Chondrocyte (in vitro differentiated cells): ENCODE results near the gene NCF4. TPM values are rescaled to one million over a fixed set of nuclear protein-coding genes. Genes with fewer than 3 reads are reported as not detected.

Experiments used
- DNase-seq: peaks from one replicate; pipeline ENCODE4 v3.0.0; 2021; ENCODE audit warnings: mixed read lengths, low spot score
- H3K27ac Mint-ChIP-seq: one replicate; pipeline ENCODE4 v1.8.0; 2021; ENCODE audit warnings: mild to moderate bottlenecking, moderate library complexity, mixed read lengths; ENCODE audit not compliant: unreplicated experiment
- H3K27me3 Mint-ChIP-seq: 2 replicates; pipeline ENCODE4 v1.8.0; 2021; ENCODE audit warnings: low read depth, mixed read lengths
- H3K36me3 Mint-ChIP-seq: 2 replicates; pipeline ENCODE4 v1.8.0; 2021; ENCODE audit warnings: low read depth, mixed read lengths
- H3K4me1 Mint-ChIP-seq: 2 replicates; pipeline ENCODE4 v1.8.0; 2021; ENCODE audit warnings: low read depth, mild to moderate bottlenecking, mixed read lengths
- H3K4me3 Mint-ChIP-seq: one replicate; pipeline ENCODE4 v1.8.0; 2021; ENCODE audit warnings: mild to moderate bottlenecking, moderate library complexity, mixed read lengths; ENCODE audit not compliant: unreplicated experiment
- H3K9me3 Mint-ChIP-seq: 2 replicates; pipeline ENCODE4 v1.8.0; 2021; ENCODE audit warnings: low read depth, mixed read lengths
- total RNA-seq: library from RNA; stranded (reverse); gene quantifications from 3 replicates; pipeline ENCODE4 v1.2.1, GENCODE V29; 2021
- TF ChIP-seq, protein P1 (sequence below): fragments of 200-600 bp; sonication (generic); IDR thresholded peaks from 2 replicates; pipeline ENCODE4 v1.5.0; 2021; ENCODE audit warnings: antibody characterized with exemption, mild to moderate bottlenecking, moderate library complexity

The NCF4 gene
- total RNA-seq, 1 donor from 2014 or later = not detected

DNA sequence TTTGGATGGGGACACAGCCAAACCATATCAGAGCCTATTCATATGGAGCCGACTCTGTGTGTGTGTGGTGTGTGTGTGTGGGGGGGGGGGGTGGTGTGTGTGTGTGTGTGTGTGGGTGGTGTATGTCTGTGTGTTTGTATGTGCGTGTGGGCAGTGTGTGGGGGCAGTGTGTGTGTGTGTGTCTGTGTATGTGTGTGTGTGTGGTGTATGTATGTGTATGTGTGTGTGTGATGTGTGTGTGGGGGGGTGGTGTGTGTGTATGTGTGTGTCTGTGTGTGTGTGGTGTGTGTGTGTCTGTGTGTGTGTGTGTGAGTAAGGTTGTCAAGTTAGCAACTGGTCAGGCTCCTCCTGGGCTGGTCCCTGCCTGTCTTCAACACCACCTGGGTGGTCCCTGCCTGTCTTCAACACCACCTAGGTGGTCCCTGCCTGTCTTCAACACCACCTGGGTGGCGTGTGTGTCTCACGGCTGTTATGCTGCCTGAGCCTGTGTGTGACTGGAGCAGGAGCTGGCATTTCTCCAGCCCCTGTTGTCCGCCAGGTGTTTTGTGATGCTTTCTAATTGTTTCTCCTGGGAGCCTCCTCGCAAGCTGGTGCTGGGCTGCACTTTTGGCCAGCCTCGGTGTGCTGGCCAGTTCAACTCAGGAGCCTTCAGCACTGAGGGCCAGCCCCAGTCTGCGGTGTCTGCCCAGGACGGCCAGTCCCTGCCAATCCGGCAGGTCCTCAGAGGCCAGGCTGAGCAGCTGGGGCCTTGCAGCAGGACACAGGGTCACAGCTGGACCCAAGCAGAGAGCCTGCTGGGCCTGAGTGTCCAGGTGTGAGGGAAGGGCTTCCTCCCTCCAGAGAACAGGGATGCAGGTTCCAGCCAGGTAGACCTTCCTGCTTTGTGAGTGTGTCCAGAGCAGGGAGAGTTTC lies 22.4 kb upstream of the NCF4 start:
- no peak overlapping the region for H3K27ac Mint-ChIP-seq
- peaks cover under 1% of the 10 kb centered on the region for H3K36me3 Mint-ChIP-seq
- TF ChIP-seq, protein P1, sequence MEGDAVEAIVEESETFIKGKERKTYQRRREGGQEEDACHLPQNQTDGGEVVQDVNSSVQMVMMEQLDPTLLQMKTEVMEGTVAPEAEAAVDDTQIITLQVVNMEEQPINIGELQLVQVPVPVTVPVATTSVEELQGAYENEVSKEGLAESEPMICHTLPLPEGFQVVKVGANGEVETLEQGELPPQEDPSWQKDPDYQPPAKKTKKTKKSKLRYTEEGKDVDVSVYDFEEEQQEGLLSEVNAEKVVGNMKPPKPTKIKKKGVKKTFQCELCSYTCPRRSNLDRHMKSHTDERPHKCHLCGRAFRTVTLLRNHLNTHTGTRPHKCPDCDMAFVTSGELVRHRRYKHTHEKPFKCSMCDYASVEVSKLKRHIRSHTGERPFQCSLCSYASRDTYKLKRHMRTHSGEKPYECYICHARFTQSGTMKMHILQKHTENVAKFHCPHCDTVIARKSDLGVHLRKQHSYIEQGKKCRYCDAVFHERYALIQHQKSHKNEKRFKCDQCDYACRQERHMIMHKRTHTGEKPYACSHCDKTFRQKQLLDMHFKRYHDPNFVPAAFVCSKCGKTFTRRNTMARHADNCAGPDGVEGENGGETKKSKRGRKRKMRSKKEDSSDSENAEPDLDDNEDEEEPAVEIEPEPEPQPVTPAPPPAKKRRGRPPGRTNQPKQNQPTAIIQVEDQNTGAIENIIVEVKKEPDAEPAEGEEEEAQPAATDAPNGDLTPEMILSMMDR = no peak
- no peak for DNase-seq
- H3K4me1 Mint-ChIP-seq = no peaks in the 10 kb centered on the region
- H3K9me3 Mint-ChIP-seq = no peaks in the 10 kb centered on the region
- H3K4me3 Mint-ChIP-seq = no peak overlapping the region
- H3K27me3 Mint-ChIP-seq = peaks cover 52% of the 10 kb centered on the region

GRCh38 chr22:36839356-36840073 lies 21.3 kb upstream of the NCF4 start:
- no peak overlapping the region for H3K4me3 Mint-ChIP-seq
- H3K27me3 Mint-ChIP-seq = peaks cover 55% of the 10 kb centered on the region
- no peaks in the 10 kb centered on the region for H3K36me3 Mint-ChIP-seq
- no peaks in the 10 kb centered on the region for H3K4me1 Mint-ChIP-seq
- H3K9me3 Mint-ChIP-seq = no peaks in the 10 kb centered on the region
- H3K27ac Mint-ChIP-seq = no peak overlapping the region
- no peak for DNase-seq
- TF ChIP-seq, protein P1 = no peak

DNA sequence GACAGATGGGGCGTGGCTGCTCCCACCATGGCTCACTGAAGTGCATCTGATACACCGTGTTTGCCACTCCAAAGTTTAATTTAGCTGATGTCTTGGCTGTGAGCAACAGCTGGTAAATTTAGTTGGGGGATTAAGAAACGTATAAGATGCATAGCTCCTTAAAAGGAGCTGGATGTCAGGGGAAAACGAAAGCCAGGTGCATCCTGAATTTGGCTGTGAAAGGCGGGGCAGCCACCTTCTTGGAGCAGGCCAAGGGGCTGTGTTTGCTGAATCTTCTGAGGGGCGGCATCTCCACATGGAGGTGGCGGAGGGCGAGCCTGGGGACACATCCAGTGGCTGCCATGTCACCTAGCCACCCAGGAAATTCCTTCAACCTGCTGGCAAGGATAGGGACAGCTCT lies 20.7 kb upstream of the NCF4 start:
- Mint-ChIP-seq H3K4me1 (no peaks in the 10 kb centered on the region), H3K4me3 (no peak overlapping the region), H3K9me3 (no peaks in the 10 kb centered on the region), H3K27me3 (peaks cover 61% of the 10 kb centered on the region), H3K27ac (no peak overlapping the region), H3K36me3 (no peaks in the 10 kb centered on the region)
- no peak for DNase-seq
- TF ChIP-seq, protein P1 = no peak

DNA sequence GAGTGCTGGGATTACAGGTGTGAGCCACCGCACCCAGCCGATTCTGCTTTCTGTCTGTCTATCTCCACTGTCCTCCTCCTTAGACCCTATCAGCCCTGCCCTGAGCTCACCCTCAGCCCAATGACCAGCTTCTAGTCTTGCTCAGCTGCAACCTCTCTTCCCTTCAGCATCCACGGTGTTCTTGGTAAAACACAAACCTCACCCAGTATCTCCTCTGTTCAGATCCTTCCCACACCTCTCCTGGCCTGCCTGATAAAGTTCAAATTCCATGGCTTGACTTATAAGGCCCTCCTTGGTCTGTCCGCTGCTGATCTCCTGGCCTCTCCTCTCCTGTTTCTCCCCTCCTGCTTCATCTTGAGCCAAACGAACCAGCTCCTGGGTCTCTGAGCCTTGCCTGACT lies 14.5 kb upstream of the NCF4 start:
- Mint-ChIP-seq H3K4me1 (no peaks in the 10 kb centered on the region), H3K27me3 (peaks cover 80% of the 10 kb centered on the region), H3K9me3 (no peaks in the 10 kb centered on the region), H3K36me3 (no peaks in the 10 kb centered on the region), H3K4me3 (no peak overlapping the region), H3K27ac (no peak overlapping the region)
- no peak for DNase-seq
- TF ChIP-seq, protein P1 = no peak

DNA sequence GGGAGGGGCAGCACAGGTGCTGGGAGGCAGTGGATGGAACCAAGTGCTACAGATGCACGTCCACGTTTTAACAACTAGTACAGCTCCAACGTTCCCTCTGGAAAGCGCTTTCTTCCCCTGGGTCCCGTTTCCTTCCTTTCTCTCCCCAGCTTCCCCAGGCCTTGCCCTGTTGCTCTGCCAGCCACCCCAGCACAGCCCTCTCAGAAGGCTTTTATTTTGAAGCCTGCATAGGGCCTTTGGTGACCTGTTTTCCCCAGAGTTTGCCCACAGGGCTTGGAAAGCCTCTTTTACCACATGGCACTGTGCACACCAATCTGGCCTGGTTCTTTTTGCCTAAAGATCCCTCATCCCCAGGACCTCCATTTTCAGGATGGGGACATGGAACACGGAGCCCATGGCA lies 13.9 kb upstream of the NCF4 start:
- Mint-ChIP-seq H3K36me3 (no peaks in the 10 kb centered on the region), H3K4me1 (no peaks in the 10 kb centered on the region), H3K27me3 (peaks cover 74% of the 10 kb centered on the region), H3K9me3 (no peaks in the 10 kb centered on the region), H3K27ac (no peak overlapping the region), H3K4me3 (no peak overlapping the region)
- DNase-seq = no peak
- TF ChIP-seq, protein P1 = no peak
